GM21825 (cell line): ENCODE measurements around the gene RRAD.
"Not testable (repeated sequence)": the region's sequence is repeated elsewhere in the genome, so short reads cannot be mapped to it uniquely, and the experiment has no call there.

Experiments
- ATAC-seq: cut with Tn5 transposase; IDR thresholded peaks from one replicate; pipeline ENCODE4 v1.9.1; 2021; ENCODE audit warnings: mild to moderate bottlenecking, moderate library complexity; ENCODE audit not compliant: unreplicated experiment

Gene RRAD

GRCh38 chr16:66952430-66953110 lies 27.2 kb upstream of the RRAD start:
- ATAC-seq, result no peak

DNA sequence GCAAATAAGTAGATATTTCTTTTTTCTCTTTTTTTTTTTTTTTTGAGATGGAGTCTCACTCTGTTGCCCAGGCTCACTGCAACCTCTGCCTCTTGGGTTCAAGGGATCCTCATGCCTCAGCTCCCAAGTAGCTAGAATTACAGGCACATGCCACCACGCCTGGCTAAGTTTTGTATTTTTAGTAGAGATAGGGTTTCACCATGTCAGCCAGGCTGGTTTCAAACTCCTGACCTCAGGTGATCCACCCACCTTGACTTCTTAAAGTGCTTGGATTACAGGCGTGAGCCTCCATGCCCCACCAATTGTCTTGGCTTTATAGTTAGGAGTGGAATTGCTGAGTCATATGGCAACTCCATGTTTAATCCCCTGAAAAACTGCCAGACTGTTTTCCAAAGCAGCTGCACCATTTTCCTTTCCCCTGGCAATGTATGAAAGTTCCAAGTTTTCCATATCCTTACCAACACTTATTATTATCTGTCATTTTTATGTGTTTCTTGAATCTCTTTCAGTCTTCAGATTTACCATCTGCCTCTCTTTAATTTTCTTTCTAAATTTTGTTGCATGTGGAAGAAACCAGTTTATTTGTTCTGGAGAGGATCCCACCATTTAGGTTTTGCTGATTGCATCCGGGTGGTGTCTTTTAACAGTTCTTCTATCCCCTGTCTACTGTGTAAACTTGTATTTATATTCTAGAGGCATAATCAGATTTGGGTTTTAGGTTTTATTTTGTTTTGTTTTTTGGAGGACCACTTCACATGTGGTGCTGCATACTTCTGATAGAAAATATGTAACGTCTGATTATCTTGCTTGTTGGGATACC lies 25.8 kb upstream of the RRAD start:
- no peak for ATAC-seq

- no peak for ATAC-seq
Observed at GRCh38 chr16:66950437-66950836, 25.1 kb upstream of the RRAD start.

DNA sequence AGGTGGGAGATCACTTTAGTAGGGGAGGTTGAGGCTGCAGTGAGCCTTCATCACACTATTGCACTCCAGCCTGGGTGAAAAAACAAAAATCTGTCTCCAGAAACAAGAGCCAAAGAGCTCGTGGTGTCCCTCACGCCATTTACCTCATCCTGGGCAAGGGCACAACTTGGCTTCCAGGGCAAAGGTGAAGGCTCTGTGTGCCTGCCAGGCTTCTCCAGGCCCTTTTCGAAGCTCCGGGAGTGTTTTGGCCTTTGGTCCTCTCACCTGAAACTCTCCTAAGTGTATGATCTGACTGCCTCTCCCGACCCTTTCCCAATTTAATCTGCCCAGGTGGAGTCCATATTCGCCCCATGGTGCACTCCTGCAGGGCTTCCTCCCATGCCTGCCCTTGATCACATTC lies 24.1 kb upstream of the RRAD start:
- no peak for ATAC-seq

GRCh38 chr16:66948837-66949225 lies 23.5 kb upstream of the RRAD start:
- ATAC-seq, result no peak

DNA sequence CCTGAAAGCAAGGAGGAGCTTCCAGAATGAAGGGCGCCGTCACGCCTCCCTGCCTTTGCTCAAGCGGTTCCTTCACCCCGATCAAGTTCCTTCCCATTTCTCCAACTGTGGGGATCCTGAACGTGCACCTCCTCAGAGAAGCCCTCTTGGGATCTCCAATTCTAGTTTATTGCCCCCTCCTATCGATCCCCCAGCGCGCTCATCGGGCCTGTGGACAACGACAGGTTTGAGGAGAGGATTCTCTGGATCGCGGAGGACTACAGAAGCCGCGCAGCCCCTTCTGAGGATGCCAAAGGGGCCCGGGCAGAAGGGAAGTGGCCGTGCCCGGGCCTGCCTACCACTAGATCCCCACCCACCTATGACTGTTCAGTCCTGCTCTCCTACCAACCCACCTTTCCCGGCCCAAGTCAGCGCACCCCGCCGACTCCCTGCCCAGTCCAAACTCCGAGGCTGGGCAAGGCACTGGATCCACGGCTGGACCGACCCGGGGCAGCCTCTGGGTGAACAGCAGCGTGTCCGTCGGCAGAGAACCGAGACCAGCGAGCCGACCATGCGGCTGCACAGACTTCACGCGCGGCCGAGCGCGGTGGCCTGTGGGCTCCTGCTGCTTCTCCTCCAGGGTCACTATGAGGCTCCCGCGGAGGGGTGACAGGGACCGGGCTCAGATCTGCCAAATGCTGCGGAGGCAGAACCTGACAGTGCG lies 22.9 kb upstream of the RRAD start:
- no peak for ATAC-seq

- peak; percentile 61 for ATAC-seq
Observed at GRCh38 chr16:66947302-66948065, 22.1 kb upstream of the RRAD start.

DNA sequence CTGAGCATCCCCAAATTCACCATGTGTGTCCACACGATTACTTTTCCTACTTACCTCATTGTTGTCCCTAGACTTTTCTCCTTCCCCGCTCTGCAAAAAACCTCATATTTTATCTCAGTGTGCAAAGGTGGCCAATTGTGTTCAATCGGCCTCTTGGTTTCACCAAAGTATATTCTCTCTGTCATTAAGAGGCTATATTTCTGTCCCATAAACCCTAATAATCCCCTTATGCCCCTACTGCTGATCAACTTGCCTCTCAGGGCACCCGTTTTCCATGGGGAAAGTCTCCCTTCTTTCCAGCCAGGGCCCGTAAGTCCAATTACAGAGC lies 21.6 kb upstream of the RRAD start:
- no peak for ATAC-seq

DNA sequence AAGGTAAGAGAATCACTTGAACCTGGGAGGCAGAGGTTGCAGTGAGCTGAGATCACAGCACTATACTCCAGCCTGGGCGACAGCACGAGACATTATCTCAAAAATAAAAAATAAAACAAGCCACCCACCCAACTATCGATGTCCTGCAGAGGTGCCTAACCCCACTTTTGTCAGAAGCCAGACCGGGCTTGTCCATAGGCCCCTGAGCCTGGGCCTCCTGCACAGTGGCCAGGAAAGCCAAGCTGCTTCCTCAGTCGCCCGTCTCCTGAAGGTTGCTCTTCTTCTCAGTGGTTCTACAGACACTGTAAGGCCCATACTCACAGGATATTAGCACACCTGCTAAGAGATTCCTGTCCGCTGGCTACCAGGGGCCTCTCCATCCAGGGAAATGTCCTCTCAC lies 21.2 kb upstream of the RRAD start:
- no peak for ATAC-seq

DNA sequence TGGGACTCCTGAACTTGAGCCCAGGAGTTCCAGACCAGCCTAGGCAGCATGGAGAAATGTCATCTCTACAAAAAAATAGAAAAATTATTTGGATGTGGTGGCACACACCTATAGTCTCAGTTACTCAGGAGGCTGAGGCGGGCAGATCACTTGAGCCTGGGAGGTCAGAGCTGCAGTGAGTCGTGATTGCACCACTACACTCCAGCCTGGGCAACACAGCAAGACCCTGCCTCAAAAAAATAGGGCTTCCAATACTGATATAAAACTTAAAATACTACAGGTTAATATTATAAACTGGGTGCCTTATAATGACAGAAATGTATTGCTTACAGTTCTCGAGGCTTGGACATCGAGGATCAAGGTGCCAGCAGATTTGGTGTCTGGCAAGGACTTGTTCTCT lies 20.6 kb upstream of the RRAD start:
- no peak for ATAC-seq

GRCh38 chr16:66944971-66945370 lies 19.6 kb upstream of the RRAD start:
- ATAC-seq, result not testable (repeated sequence)

GRCh38 chr16:66944054-66944441 lies 18.7 kb upstream of the RRAD start:
- ATAC-seq, result no peak

- no peak for ATAC-seq
Observed at GRCh38 chr16:66943426-66944053, 18.2 kb upstream of the RRAD start.

DNA sequence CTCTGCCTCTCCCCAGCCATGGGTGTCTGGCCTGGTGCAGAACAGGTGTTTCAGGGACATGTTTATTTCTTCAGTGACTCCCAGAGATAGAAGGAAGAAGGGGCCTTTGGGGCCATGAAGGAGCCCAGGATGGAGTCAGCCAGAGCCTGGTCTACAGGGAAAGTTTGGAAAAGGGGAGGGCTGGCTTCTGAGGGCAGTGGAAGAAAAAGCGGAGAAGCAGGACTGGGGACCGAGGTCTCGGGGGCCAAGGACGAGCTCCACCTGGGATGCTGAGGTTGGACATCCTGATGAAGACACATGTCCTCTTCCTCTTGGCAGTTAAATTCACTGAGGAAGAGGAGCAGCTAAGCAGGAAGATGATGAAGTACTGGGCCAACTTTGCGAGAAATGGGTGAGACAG lies 17.6 kb upstream of the RRAD start:
- ATAC-seq, result no peak

GRCh38 chr16:66940236-66940635 lies 14.9 kb upstream of the RRAD start:
- ATAC-seq, result no peak

GRCh38 chr16:66939366-66939765 lies 14.0 kb upstream of the RRAD start:
- ATAC-seq, result no peak

- no peak for ATAC-seq
Observed at GRCh38 chr16:66937725-66938337, 12.5 kb upstream of the RRAD start.

- ATAC-seq, result no peak
Observed at GRCh38 chr16:66936889-66937554, 11.7 kb upstream of the RRAD start.

GRCh38 chr16:66936462-66936861 lies 11.1 kb upstream of the RRAD start:
- no peak for ATAC-seq
